IPS-20b (cell line): ENCODE data around the gene RMRP.

Source experiments
- H3K27ac ChIP-seq: one replicate; pipeline ENCODE4 v1.5.1; 2013; ENCODE audit warnings: low read length
- H3K27me3 ChIP-seq: 2 replicates; pipeline ENCODE4 v1.6.1; 2013; ENCODE audit warnings: mild to moderate bottlenecking, low read length, inconsistent platforms; ENCODE audit not compliant: insufficient read depth
- H3K36me3 ChIP-seq: 2 replicates; pipeline ENCODE4 v1.6.1; 2013; ENCODE audit warnings: low read depth, mild to moderate bottlenecking, inconsistent platforms, low read length, moderate library complexity; ENCODE audit not compliant: insufficient read depth
- H3K4me1 ChIP-seq: 2 replicates; pipeline ENCODE4 v1.6.1; 2013; ENCODE audit warnings: mild to moderate bottlenecking, control low read depth, inconsistent platforms, low read length, moderate library complexity; ENCODE audit not compliant: insufficient read depth
- H3K4me3 ChIP-seq: 2 replicates; pipeline ENCODE4 v1.5.1; 2013; ENCODE audit warnings: mild to moderate bottlenecking, low read length, inconsistent platforms
- H3K9ac ChIP-seq: 2 replicates; pipeline ENCODE4 v1.6.1; 2013; ENCODE audit warnings: low read depth, mild to moderate bottlenecking, inconsistent platforms, low read length, moderate library complexity
- H3K9me3 ChIP-seq: 2 replicates; pipeline ENCODE4 v1.6.1; 2013; ENCODE audit warnings: mild to moderate bottlenecking, low read depth, low read length, inconsistent platforms; ENCODE audit not compliant: insufficient read depth

The RMRP gene

GRCh38 chr9:35695943-35696401 is 38.2 kb upstream of the RMRP start:
- H3K9ac ChIP-seq: no peak overlapping the region

GRCh38 chr9:35691757-35692301 is 34.0 kb upstream of the RMRP start:
- Histone ChIP-seq H3K36me3 (peaks cover 33% of the 10 kb centered on the region), H3K4me3 (peak overlapping the region; percentile 87), H3K4me1 (peaks cover 11% of the 10 kb centered on the region), H3K27me3 (no peaks in the 10 kb centered on the region), H3K9ac (no peak overlapping the region), H3K27ac (no peak overlapping the region), H3K9me3 (no peaks in the 10 kb centered on the region)

More at GRCh38 chr9:35695943-35696401, 38.2 kb upstream of the RMRP start:
- Histone ChIP-seq H3K4me3 (no peak overlapping the region), H3K4me1 (0 out of 2 replicates have a peak, but pooled peaks cover 3% of the 10 kb centered on the region), H3K9me3 (no peaks in the 10 kb centered on the region), H3K27ac (no peak overlapping the region), H3K27me3 (no peaks in the 10 kb centered on the region), H3K36me3 (peaks cover 49% of the 10 kb centered on the region)

- Histone ChIP-seq H3K9ac (peak overlapping the region; percentile 94; the same call in 1 of the 2 replicates), H3K4me1 (peaks cover 11% of the 10 kb centered on the region), H3K27ac (peak overlapping the region; percentile 86), H3K4me3 (peak overlapping the region; percentile 87), H3K9me3 (no peaks in the 10 kb centered on the region), H3K27me3 (no peaks in the 10 kb centered on the region), H3K36me3 (peaks cover 36% of the 10 kb centered on the region)
These were observed 33.5 kb upstream of the RMRP start for GRCh38 chr9:35691334-35691650.

- no peaks in the 10 kb centered on the region for H3K27me3 ChIP-seq
- H3K4me3 ChIP-seq: peak overlapping the region; percentile 87
- peaks cover 36% of the 10 kb centered on the region for H3K36me3 ChIP-seq
- peaks cover 11% of the 10 kb centered on the region for H3K4me1 ChIP-seq
- H3K27ac ChIP-seq: peak overlapping the region; percentile 86
- peak overlapping the region; percentile 94; the same call in 1 of the 2 replicates for H3K9ac ChIP-seq
- no peaks in the 10 kb centered on the region for H3K9me3 ChIP-seq
These were observed 33.0 kb upstream of the RMRP start for GRCh38 chr9:35690614-35691333.

- Histone ChIP-seq H3K27me3 (no peaks in the 10 kb centered on the region), H3K27ac (peak overlapping the region; percentile 81), H3K9ac (peak overlapping the region; percentile 94; the same call in 1 of the 2 replicates), H3K4me3 (peak overlapping the region; percentile 87), H3K9me3 (no peaks in the 10 kb centered on the region), H3K36me3 (peaks cover 39% of the 10 kb centered on the region), H3K4me1 (peaks cover 11% of the 10 kb centered on the region)
These were observed 32.4 kb upstream of the RMRP start for GRCh38 chr9:35690294-35690613.

- Histone ChIP-seq H3K27me3 (no peaks in the 10 kb centered on the region), H3K36me3 (peaks cover 44% of the 10 kb centered on the region), H3K9ac (peak within 1 kb of the TSS; percentile 94), H3K27ac (peak within 1 kb of the TSS; percentile 97), H3K4me1 (peaks cover 11% of the 10 kb centered on the region), H3K9me3 (no peaks in the 10 kb centered on the region), H3K4me3 (peak within 1 kb of the TSS; percentile 87)
These were observed 31.9 kb upstream of the RMRP start, which contains the start of gene TPM2 for GRCh38 chr9:35689542-35690293. Gene TPM2 (minus strand): TSS chr9:35689925. CDS start chr9:35689817, 108 bp downstream.

- Histone ChIP-seq H3K4me3 (peak overlapping the region; percentile 87), H3K27me3 (no peaks in the 10 kb centered on the region), H3K9ac (peak overlapping the region; percentile 94), H3K9me3 (no peaks in the 10 kb centered on the region), H3K27ac (peak overlapping the region; percentile 97), H3K4me1 (peaks cover 11% of the 10 kb centered on the region), H3K36me3 (peaks cover 53% of the 10 kb centered on the region)
These were observed 31.0 kb upstream of the RMRP start for GRCh38 chr9:35688558-35689541.

GRCh38 chr9:35687972-35688557 is 30.2 kb upstream of the RMRP start:
- H3K9me3 ChIP-seq: no peaks in the 10 kb centered on the region
- H3K36me3 ChIP-seq: peaks cover 61% of the 10 kb centered on the region
- peak overlapping the region; percentile 87 for H3K4me3 ChIP-seq
- H3K27ac ChIP-seq: no peak overlapping the region
- peak overlapping the region; percentile 94; the same call in 1 of the 2 replicates for H3K9ac ChIP-seq
- H3K4me1 ChIP-seq: peaks cover 11% of the 10 kb centered on the region
- no peaks in the 10 kb centered on the region for H3K27me3 ChIP-seq

GRCh38 chr9:35687306-35687705 is 29.5 kb upstream of the RMRP start:
- Histone ChIP-seq H3K9ac (no peak overlapping the region), H3K27ac (no peak overlapping the region), H3K9me3 (no peaks in the 10 kb centered on the region), H3K27me3 (no peaks in the 10 kb centered on the region), H3K4me1 (peaks cover 11% of the 10 kb centered on the region), H3K4me3 (no peak overlapping the region; the same call in 1 of the 2 replicates), H3K36me3 (peaks cover 68% of the 10 kb centered on the region)

- Histone ChIP-seq H3K27ac (no peak overlapping the region), H3K4me1 (peaks cover 11% of the 10 kb centered on the region), H3K9ac (no peak overlapping the region), H3K4me3 (no peak overlapping the region), H3K27me3 (no peaks in the 10 kb centered on the region), H3K36me3 (peaks cover 76% of the 10 kb centered on the region), H3K9me3 (no peaks in the 10 kb centered on the region)
These were observed 28.7 kb upstream of the RMRP start for GRCh38 chr9:35686222-35687203.
